ACHN (cell line): ENCODE results near the gene DGKI.

Source experiments
- DNase-seq: peaks from one replicate; pipeline ENCODE4 v3.0.0-alpha.2; 2015
- in situ Hi-C: cut with HindIII; loops from 2 replicates; pipeline ENCODE4 v1.10.0; 2017; ENCODE audit warnings: low sequenced_read_pairs, low pct_ligation_motif_present, low pct_unique_long_range_greater_than_20kb

DGKI gene

DNA sequence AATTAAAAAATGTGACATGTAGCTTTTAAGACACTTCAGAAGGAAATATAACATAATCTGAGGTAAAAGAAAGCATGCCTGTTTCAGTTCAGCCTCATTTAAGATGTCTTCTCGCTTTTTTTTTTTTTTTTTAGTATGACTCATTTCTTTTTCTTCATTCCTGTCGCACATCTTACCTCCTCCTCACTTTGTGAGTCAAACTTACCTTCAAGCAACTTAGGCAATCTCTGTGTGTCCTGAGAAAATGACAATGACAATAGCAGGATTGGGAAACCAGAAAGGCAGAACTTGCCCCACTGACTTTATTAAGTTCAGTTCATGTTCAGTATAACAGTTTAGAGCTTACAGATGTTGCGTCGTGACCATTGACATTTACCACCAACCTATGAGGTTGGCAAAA lies 511.0 kb downstream of the DGKI start:
- no peak for DNase-seq
- in situ Hi-C loops: no loop called here

DNA sequence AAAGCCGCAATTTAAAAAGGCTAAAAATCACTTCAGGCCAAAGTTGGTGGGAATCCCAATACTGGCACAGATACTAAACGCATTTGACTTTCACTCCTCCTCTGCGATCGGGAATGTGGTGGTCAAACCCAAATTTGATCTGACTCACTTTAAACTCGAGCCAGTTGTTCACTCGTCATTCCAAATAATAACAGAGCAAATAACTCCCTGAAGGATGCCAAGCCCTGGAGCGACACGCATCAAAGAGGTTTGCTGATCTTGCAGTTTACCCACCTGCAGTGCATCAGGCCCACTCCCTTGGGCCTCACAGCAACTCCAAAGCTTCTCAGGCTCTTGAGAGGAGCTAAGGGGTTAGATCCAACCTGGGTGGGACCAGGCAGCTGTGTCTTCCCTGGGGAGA lies 515.4 kb downstream of the DGKI start:
- DNase-seq: no peak
- in situ Hi-C loops: no loop called here
